ENCODE data around the gene CDH22.

DNA sequence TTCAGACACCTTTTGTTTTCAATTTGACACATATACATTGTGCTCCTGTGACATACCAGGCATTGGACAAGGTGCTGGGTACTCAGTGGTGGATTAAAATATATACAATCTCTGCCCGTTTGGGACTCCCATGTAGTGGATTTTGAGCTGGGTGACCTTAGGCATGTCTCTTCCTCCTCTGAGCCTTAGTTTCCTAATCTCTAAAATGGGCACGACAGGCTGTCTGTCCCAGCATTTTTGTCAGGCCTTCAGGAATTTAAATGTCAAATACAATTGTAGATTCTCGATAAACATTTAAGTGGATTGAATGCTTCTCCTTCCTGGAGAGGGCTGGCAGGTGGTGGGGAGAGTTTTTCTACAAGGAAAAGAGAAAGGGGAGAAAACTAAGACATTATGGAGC lies 22.6 kb downstream of the CDH22 start:
- TF ChIP-seq, protein P1, sequence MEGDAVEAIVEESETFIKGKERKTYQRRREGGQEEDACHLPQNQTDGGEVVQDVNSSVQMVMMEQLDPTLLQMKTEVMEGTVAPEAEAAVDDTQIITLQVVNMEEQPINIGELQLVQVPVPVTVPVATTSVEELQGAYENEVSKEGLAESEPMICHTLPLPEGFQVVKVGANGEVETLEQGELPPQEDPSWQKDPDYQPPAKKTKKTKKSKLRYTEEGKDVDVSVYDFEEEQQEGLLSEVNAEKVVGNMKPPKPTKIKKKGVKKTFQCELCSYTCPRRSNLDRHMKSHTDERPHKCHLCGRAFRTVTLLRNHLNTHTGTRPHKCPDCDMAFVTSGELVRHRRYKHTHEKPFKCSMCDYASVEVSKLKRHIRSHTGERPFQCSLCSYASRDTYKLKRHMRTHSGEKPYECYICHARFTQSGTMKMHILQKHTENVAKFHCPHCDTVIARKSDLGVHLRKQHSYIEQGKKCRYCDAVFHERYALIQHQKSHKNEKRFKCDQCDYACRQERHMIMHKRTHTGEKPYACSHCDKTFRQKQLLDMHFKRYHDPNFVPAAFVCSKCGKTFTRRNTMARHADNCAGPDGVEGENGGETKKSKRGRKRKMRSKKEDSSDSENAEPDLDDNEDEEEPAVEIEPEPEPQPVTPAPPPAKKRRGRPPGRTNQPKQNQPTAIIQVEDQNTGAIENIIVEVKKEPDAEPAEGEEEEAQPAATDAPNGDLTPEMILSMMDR (IDR thresholded peaks at IDR 0.05) = no peak
- TF ChIP-seq, protein P2, sequence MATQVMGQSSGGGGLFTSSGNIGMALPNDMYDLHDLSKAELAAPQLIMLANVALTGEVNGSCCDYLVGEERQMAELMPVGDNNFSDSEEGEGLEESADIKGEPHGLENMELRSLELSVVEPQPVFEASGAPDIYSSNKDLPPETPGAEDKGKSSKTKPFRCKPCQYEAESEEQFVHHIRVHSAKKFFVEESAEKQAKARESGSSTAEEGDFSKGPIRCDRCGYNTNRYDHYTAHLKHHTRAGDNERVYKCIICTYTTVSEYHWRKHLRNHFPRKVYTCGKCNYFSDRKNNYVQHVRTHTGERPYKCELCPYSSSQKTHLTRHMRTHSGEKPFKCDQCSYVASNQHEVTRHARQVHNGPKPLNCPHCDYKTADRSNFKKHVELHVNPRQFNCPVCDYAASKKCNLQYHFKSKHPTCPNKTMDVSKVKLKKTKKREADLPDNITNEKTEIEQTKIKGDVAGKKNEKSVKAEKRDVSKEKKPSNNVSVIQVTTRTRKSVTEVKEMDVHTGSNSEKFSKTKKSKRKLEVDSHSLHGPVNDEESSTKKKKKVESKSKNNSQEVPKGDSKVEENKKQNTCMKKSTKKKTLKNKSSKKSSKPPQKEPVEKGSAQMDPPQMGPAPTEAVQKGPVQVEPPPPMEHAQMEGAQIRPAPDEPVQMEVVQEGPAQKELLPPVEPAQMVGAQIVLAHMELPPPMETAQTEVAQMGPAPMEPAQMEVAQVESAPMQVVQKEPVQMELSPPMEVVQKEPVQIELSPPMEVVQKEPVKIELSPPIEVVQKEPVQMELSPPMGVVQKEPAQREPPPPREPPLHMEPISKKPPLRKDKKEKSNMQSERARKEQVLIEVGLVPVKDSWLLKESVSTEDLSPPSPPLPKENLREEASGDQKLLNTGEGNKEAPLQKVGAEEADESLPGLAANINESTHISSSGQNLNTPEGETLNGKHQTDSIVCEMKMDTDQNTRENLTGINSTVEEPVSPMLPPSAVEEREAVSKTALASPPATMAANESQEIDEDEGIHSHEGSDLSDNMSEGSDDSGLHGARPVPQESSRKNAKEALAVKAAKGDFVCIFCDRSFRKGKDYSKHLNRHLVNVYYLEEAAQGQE (IDR thresholded peaks at IDR 0.05; ENCODE audit: insufficient read depth in 1 of 2, low read depth in 2 of 2, low read length in 1 of 2) = no peak
- TF ChIP-seq SIN3A (IDR thresholded peaks at IDR 0.05; ENCODE audit: borderline replicate concordance, insufficient read depth, low read depth, low read length) (no peak), TCF7L2 (IDR thresholded peaks at IDR 0.05; ENCODE audit: low read depth, low read length) (no peak)
